Gastroesophageal sphincter (tissue), 3 donors: ENCODE results near the gene RAB26.
A peak's percentile ranks its signal among the peaks of the same experiment; 100 is the strongest.
"Not testable (repeated sequence)": the region's sequence is repeated elsewhere in the genome, so short reads cannot be mapped to it uniquely, and the experiment has no call there.

Experiments used
- EP300 ChIP-seq: sonication (generic); formaldehyde crosslinking; IDR thresholded peaks from one replicate; pipeline ENCODE4 v1.6.1; 2017; ENCODE audit warnings: antibody characterized with exemption, mild to moderate bottlenecking
- POLR2A ChIP-seq, 2 donors: fragments of 450-650 bp; IDR thresholded peaks; one replicate each; pipeline ENCODE4 v1.6.1; 2017; ENCODE audit warnings: antibody characterized with exemption in 2 of 2, mild to moderate bottlenecking in 2 of 2, moderate library complexity in 1 of 2
- POLR2AphosphoS5 ChIP-seq: sonication (generic); formaldehyde crosslinking; IDR thresholded peaks from one replicate; pipeline ENCODE4 v1.6.1; 2017; ENCODE audit warnings: antibody characterized with exemption
- TF ChIP-seq, protein P1 (sequence below), 4 experiments: fragments of 200-600 bp in 2 of 4; fragments of 450-650 bp in 2 of 4; sonication (generic) in 1 of 4; IDR thresholded peaks; one replicate each; pipeline ENCODE4 v1.5.1; 2017 to 2019; ENCODE audit warnings: antibody characterized with exemption in 4 of 4, mild to moderate bottlenecking in 2 of 4, moderate library complexity in 2 of 4

DNA sequence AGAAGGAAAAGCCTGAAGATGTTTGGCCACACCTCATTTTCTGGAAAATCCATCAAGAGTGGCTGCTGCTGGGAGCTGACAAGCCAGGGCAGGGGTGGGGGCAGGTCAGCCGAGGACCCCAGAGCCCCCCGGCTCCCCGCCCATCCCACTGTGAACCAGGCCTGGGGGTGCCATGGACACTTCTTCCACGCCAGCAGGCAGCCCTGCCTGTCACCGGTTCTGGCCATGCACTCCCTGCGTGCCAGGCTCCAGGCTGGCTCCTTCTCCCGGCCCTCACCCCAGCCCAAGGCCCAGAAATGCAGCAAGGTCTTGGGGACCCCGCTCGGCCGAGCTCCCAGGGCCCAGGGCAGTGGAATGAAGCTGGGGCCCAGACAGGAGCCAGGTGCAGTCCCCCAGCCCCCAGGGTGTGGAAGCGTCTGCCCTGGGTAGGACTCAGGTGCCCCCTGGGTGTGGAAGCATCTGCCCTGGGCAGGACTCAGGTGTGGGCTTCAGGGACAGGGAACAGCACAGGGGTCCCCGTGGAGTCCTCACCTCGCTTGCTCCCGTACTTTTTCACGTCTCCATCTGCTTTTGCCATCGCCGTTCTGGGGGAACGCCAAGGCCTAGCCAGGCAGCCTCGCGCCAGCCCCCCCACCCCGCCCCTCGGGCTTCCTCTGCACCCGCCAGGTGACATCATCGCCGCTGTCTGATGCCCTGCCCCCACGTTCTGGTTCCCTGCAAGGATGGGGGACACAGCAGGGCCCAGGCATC is 25.3 kb upstream of the RAB26 start:
- TF ChIP-seq, protein P1, sequence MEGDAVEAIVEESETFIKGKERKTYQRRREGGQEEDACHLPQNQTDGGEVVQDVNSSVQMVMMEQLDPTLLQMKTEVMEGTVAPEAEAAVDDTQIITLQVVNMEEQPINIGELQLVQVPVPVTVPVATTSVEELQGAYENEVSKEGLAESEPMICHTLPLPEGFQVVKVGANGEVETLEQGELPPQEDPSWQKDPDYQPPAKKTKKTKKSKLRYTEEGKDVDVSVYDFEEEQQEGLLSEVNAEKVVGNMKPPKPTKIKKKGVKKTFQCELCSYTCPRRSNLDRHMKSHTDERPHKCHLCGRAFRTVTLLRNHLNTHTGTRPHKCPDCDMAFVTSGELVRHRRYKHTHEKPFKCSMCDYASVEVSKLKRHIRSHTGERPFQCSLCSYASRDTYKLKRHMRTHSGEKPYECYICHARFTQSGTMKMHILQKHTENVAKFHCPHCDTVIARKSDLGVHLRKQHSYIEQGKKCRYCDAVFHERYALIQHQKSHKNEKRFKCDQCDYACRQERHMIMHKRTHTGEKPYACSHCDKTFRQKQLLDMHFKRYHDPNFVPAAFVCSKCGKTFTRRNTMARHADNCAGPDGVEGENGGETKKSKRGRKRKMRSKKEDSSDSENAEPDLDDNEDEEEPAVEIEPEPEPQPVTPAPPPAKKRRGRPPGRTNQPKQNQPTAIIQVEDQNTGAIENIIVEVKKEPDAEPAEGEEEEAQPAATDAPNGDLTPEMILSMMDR (IDR thresholded peaks at IDR 0.05), result not testable (repeated sequence)
- peak; percentile 47 for TF ChIP-seq POLR2AphosphoS5
- TF ChIP-seq POLR2A (IDR thresholded peaks at IDR 0.05); EP300: not testable (repeated sequence)
